Cardiac muscle cell (in vitro differentiated cells and primary cell): ENCODE results near the gene SLC28A3. TPM values are rescaled to one million over a fixed set of nuclear protein-coding genes. Genes with fewer than 3 reads are reported as not detected.
A peak's percentile ranks its signal among the peaks of the same experiment; 100 is the strongest.
"Not testable (repeated sequence)": the region's sequence is repeated elsewhere in the genome, so short reads cannot be mapped to it uniquely, and the experiment has no call there.

ENCODE experiments used
- DNase-seq, 2 donors: peaks; one replicate each; pipeline versions ENCODE4 v3.0.0 to v3.0.0-alpha.2; 2010 to 2017; ENCODE audit warnings: low read depth in 1 of 2, low spot score in 1 of 2
- H3K27ac ChIP-seq: fragments of 200-600 bp; sonication (generic); 2 replicates; pipeline ENCODE4 v1.5.1; 2016
- H3K27me3 ChIP-seq: fragments of 200-600 bp; sonication (generic); 2 replicates; pipeline ENCODE4 v1.6.0; 2016; ENCODE audit warnings: control low read depth
- H3K36me3 ChIP-seq: fragments of 200-600 bp; sonication (generic); 2 replicates; pipeline ENCODE4 v1.5.1; 2016; ENCODE audit warnings: control low read depth
- H3K4me1 ChIP-seq: fragments of 200-600 bp; sonication (generic); 2 replicates; pipeline ENCODE4 v1.8.1; 2017; ENCODE audit warnings: low read depth, mild to moderate bottlenecking, mixed run types
- H3K4me3 ChIP-seq: fragments of 200-600 bp; sonication (generic); 2 replicates; pipeline ENCODE4 v1.5.1; 2016; ENCODE audit warnings: mild to moderate bottlenecking
- H3K9me3 ChIP-seq: fragments of 200-600 bp; sonication (generic); 2 replicates; pipeline ENCODE4 v1.5.1; 2017; ENCODE audit warnings: low read depth, mild to moderate bottlenecking, control low read depth
- polyA plus RNA-seq: library from polyadenylated mRNA; unstranded; fragments of >200 nt; fragmentation: Nextera tagmentation; extraction: Ambion mirVana; gene quantifications from 2 replicates; pipeline ENCODE4 v1.2.1, GENCODE V29; 2016
- total RNA-seq: library from RNA; depleted of rRNA; stranded (reverse); fragments of >200 nt; gene quantifications from 2 replicates; pipeline ENCODE4 v1.2.3, GENCODE V29; 2016
- TF ChIP-seq, protein P1 (sequence below): IDR thresholded peaks from 2 replicates; pipeline ENCODE4 v1.5.1; 2012; ENCODE audit warnings: low read depth, mild to moderate bottlenecking, low read length

Gene SLC28A3
- total RNA-seq: 1.0 and 1.5 TPM in 2 replicates
- 0.70 and 2.1 TPM in 2 replicates for polyA plus RNA-seq

GRCh38 chr9:84340535-84340934, at the start of gene SLC28A3:
Gene SLC28A3 (minus strand): TSS chr9:84340758. CDS start chr9:84340633, 125 bp downstream.
- no peaks in the 10 kb centered on the region for H3K27me3 ChIP-seq
- no peak for DNase-seq
- peak within 1 kb of the TSS; percentile 91 for H3K27ac ChIP-seq

DNA sequence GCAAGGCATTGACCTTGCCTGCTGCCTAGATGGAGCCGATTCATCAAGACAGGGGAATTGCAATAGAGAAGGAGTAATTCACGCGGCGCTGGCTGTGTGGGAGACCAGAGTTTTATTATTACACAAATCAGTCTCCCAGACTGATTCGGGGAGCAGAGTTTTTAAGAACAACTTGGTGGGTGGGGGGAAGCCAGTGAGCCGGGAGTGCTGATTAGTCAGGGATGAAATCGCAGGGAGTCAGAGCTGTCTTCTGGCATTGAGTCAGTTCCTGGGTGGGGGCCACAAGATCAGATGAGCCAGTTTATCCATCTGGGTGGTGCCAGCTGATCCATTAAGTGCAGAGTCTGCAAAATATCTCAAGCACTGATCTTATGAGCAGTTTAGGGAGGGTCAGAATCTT, 49.7 kb upstream of the SLC28A3 start:
- not testable (repeated sequence) for H3K36me3 ChIP-seq, H3K27me3 ChIP-seq, H3K9me3 ChIP-seq, DNase-seq, H3K27ac ChIP-seq, H3K4me3 ChIP-seq, H3K4me1 ChIP-seq

More at GRCh38 chr9:84340535-84340934, at the start of gene SLC28A3:
- Histone ChIP-seq H3K36me3 (no peaks in the 10 kb centered on the region), H3K9me3 (no peaks in the 10 kb centered on the region), H3K4me3 (no peak within 1 kb of the TSS), H3K4me1 (peaks cover 45% of the 10 kb centered on the region)
- TF ChIP-seq, protein P1, sequence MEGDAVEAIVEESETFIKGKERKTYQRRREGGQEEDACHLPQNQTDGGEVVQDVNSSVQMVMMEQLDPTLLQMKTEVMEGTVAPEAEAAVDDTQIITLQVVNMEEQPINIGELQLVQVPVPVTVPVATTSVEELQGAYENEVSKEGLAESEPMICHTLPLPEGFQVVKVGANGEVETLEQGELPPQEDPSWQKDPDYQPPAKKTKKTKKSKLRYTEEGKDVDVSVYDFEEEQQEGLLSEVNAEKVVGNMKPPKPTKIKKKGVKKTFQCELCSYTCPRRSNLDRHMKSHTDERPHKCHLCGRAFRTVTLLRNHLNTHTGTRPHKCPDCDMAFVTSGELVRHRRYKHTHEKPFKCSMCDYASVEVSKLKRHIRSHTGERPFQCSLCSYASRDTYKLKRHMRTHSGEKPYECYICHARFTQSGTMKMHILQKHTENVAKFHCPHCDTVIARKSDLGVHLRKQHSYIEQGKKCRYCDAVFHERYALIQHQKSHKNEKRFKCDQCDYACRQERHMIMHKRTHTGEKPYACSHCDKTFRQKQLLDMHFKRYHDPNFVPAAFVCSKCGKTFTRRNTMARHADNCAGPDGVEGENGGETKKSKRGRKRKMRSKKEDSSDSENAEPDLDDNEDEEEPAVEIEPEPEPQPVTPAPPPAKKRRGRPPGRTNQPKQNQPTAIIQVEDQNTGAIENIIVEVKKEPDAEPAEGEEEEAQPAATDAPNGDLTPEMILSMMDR: no peak

DNA sequence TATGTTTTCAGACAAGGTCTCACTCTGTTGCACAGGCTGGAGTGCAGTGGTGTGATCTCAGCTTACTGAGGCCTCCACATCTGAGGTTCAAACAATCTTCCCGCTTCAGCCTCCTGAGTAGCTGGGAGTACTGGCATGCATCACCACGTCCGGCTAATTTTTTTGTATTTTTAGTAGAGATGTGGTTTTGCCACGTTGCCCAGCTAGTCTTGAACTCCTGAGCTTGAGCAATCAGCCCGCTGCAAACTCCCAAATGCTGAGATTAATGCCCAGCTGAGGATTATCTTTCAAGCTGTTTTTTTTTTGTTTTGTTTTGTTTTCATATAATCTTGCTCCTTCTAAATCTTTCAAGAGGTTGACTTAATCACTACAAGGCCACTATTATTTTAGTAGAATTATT, 47.3 kb upstream of the SLC28A3 start:
- DNase-seq: peak in 1 of 2 donors; percentile 72
- Histone ChIP-seq H3K27ac (no peak overlapping the region), H3K4me1 (peaks cover 16% of the 10 kb centered on the region), H3K27me3 (no peaks in the 10 kb centered on the region), H3K9me3 (no peaks in the 10 kb centered on the region), H3K4me3 (no peak overlapping the region), H3K36me3 (no peaks in the 10 kb centered on the region)
- TF ChIP-seq, protein P1: no peak

DNA sequence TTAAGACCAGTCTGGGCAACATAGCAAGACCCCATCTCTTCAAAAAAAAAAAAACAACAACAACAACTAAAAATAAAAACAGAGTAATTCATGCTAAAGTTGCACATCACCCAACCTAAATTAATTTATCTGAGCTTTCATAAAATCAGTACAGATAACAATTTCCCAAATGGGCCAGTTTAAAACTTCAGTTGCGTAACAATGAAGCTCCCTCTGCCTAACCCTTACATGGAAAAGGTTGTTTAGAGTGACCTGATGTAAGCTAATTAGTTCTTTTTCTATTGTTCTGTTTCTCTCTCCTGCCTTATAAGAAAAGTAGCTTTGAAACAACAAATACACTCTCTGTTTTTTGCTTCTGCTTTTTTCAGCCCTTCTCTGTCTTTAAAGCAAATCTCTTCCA, 46.2 kb upstream of the SLC28A3 start:
- DNase-seq: no peak
- H3K27ac ChIP-seq: no peak overlapping the region
- no peak overlapping the region for H3K4me3 ChIP-seq
- peaks cover 20% of the 10 kb centered on the region for H3K4me1 ChIP-seq
- no peaks in the 10 kb centered on the region for H3K9me3 ChIP-seq
- TF ChIP-seq, protein P1: no peak
- H3K36me3 ChIP-seq: no peaks in the 10 kb centered on the region
- no peaks in the 10 kb centered on the region for H3K27me3 ChIP-seq

DNA sequence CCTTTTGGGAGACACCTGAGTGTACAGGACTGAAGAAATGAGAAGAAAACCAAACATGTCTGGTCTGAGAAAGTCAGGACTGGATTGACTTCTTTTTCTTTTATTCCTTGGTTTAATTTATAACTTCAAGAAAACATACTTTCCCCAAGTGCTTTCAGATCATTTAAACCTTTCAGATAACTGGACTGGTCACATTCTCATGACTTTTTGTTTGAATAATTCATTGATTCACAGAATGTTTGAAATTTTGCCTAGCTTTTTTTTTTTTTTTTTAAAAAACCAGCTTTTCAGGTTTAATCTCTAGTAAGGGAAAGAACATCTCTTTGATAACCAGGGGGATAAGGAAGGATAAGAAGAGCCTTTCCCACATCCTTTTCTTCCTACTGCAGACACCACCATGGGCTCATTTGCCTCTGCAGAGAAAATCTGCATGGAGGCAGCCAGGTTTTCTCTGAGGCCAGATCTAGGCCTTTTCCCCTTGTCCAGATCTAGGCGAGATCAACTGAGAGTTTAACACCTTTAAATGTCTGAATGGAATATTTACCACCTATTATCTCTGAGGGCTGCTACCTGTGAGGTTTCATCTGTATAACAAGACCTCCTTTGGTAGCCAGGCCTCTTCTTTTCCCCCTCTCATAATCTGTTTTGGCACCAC, 45.0 kb upstream of the SLC28A3 start:
- no peaks in the 10 kb centered on the region for H3K27me3 ChIP-seq

DNA sequence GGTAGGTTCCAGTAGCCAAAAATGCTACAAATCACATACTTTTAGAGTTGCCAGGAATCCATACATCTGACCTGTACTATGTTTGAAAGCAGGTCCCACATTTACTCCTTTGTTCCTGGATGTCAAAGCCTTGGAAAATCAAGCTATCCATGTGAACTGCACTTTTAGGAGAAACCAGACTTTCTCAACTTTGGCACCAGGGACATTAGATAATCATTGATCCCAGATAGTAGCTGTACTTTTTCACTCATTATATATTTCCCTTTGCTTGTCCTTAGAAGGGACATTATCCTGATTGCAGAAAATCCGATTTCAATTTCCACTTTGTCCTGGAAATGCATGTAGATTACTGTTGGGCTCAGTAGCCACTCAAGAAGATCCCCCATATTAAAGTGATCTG, 44.1 kb upstream of the SLC28A3 start:
- no peak overlapping the region for H3K4me3 ChIP-seq
- no peaks in the 10 kb centered on the region for H3K36me3 ChIP-seq
- TF ChIP-seq, protein P1: no peak
- no peak for DNase-seq
- no peaks in the 10 kb centered on the region for H3K9me3 ChIP-seq
- H3K27ac ChIP-seq: peak overlapping the region; percentile 72
- no peaks in the 10 kb centered on the region for H3K27me3 ChIP-seq
- peaks cover 28% of the 10 kb centered on the region for H3K4me1 ChIP-seq

More for the DNA sequence above, 45.0 kb upstream of the SLC28A3 start:
- no peak overlapping the region for H3K4me3 ChIP-seq
- H3K9me3 ChIP-seq: no peaks in the 10 kb centered on the region
- no peak for DNase-seq
- TF ChIP-seq, protein P1: no peak
- H3K4me1 ChIP-seq: peaks cover 28% of the 10 kb centered on the region
- no peaks in the 10 kb centered on the region for H3K36me3 ChIP-seq
- no peak overlapping the region for H3K27ac ChIP-seq
